Neural progenitor cell (in vitro differentiated cells): ENCODE measurements around the gene ERBB3. TPM values are rescaled to one million over a fixed set of nuclear protein-coding genes. Genes with fewer than 3 reads are reported as not detected.

Experiments used
- DNase-seq: peaks from one replicate; pipeline ENCODE4 v3.0.0-alpha.2; 2016; ENCODE audit warnings: low spot score
- H2AFZ ChIP-seq: fragments of 200-600 bp; sonication (generic); replicated peaks from 2 replicates; pipeline ENCODE4 v1.6.1; 2016; ENCODE audit warnings: antibody characterized with exemption
- H3F3A ChIP-seq: fragments of 200-600 bp; sonication (generic); 2 replicates; pipeline ENCODE4 v1.6.1; 2016; ENCODE audit warnings: antibody characterized with exemption, low read depth
- H3K27ac ChIP-seq: fragments of 200-600 bp; sonication (generic); 2 replicates; pipeline ENCODE4 v1.5.1; 2016; ENCODE audit warnings: mild to moderate bottlenecking
- H3K27me3 ChIP-seq: fragments of 200-600 bp; sonication (generic); 2 replicates; pipeline ENCODE4 v1.6.1; 2016; ENCODE audit warnings: mild to moderate bottlenecking, moderate library complexity
- H3K36me3 ChIP-seq: fragments of 200-600 bp; sonication (generic); 2 replicates; pipeline ENCODE4 v1.5.1; 2016
- H3K4me1 ChIP-seq: fragments of 200-600 bp; sonication (generic); 2 replicates; pipeline ENCODE4 v1.6.1; 2016; ENCODE audit warnings: mixed run types
- H3K4me2 ChIP-seq: fragments of 200-600 bp; sonication (generic); 2 replicates; pipeline ENCODE4 v1.6.1; 2016
- H3K4me3 ChIP-seq: fragments of 200-600 bp; sonication (generic); 2 replicates; pipeline ENCODE4 v1.5.1; 2016
- H3K79me2 ChIP-seq: fragments of 200-600 bp; sonication (generic); 2 replicates; pipeline ENCODE4 v1.6.1; 2016; ENCODE audit warnings: low read depth
- H3K9ac ChIP-seq: fragments of 200-600 bp; sonication (generic); 2 replicates; pipeline ENCODE4 v1.6.1; 2016
- H3K9me3 ChIP-seq: fragments of 200-600 bp; sonication (generic); 2 replicates; pipeline ENCODE4 v1.5.1; 2016; ENCODE audit warnings: low read depth
- H4K20me1 ChIP-seq: fragments of 200-600 bp; sonication (generic); 2 replicates; pipeline ENCODE4 v1.6.1; 2016; ENCODE audit warnings: low read depth
- H3K27ac Mint-ChIP-seq: 3 replicates; pipeline ENCODE4 v1.8.0; 2021; ENCODE audit warnings: mixed read lengths
- H3K27me3 Mint-ChIP-seq: 2 replicates; pipeline ENCODE4 v1.8.0; 2022; ENCODE audit warnings: low read depth, mild to moderate bottlenecking, inconsistent platforms, moderate library complexity, mixed read lengths; ENCODE audit not compliant: insufficient read depth
- H3K36me3 Mint-ChIP-seq: 3 replicates; pipeline ENCODE4 v1.8.0; 2021; ENCODE audit warnings: mixed read lengths
- H3K4me1 Mint-ChIP-seq: 3 replicates; pipeline ENCODE4 v1.8.0; 2021; ENCODE audit warnings: mixed read lengths
- H3K4me3 Mint-ChIP-seq: 3 replicates; pipeline ENCODE4 v1.8.0; 2021; ENCODE audit warnings: mild to moderate bottlenecking, moderate library complexity, mixed read lengths
- H3K9me3 Mint-ChIP-seq: 3 replicates; pipeline ENCODE4 v1.8.0; 2020; ENCODE audit warnings: mixed read lengths
- EZH2 ChIP-seq: fragments of 200-600 bp; sonication (generic); IDR thresholded peaks from 2 replicates; pipeline ENCODE4 v1.6.1; 2017; ENCODE audit warnings: antibody characterized with exemption, mild to moderate bottlenecking, moderate library complexity
- EZH2phosphoT487 ChIP-seq: fragments of 200-600 bp; sonication (generic); IDR thresholded peaks from 2 replicates; pipeline ENCODE4 v1.6.1; 2017; ENCODE audit warnings: antibody characterized with exemption
- total RNA-seq: library from RNA; depleted of rRNA; stranded (reverse); fragments of >200 nt; gene quantifications from 2 replicates; pipeline ENCODE4 v1.2.3, GENCODE V29; 2015; ENCODE audit warnings: low replicate concordance
- TF ChIP-seq, protein P1 (sequence below): fragments of 200-600 bp; sonication (generic); IDR thresholded peaks from 2 replicates; pipeline ENCODE4 v1.5.1; 2017; ENCODE audit warnings: antibody characterized with exemption, mild to moderate bottlenecking

The ERBB3 gene
- total RNA-seq, 1 donor from 2014 or later = 8.8 TPM

DNA sequence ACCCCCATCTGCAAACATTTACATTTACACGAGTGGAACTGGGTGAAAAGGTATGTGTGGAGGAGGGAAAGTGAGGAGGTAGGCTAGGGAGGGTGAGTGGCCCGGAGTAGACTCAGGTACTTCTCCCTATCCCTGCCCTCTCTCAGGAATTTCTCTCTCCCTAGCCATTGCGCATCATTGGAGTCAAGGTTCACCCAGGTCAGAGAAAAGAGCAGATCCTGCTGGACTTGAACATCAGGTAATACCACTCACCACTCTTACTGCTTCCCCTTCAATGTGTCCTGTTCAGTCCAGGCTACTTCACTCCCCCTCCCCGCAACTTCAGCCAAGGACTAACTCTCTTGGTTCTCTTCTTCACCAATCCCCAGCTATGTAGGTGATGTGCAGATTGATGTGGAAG is 50.9 kb downstream of the ERBB3 start:
- H3K36me3 ChIP-seq = peaks cover 8% of the 10 kb centered on the region
- TF ChIP-seq EZH2 = no peak
- no peak for TF ChIP-seq EZH2phosphoT487
- TF ChIP-seq, protein P1, sequence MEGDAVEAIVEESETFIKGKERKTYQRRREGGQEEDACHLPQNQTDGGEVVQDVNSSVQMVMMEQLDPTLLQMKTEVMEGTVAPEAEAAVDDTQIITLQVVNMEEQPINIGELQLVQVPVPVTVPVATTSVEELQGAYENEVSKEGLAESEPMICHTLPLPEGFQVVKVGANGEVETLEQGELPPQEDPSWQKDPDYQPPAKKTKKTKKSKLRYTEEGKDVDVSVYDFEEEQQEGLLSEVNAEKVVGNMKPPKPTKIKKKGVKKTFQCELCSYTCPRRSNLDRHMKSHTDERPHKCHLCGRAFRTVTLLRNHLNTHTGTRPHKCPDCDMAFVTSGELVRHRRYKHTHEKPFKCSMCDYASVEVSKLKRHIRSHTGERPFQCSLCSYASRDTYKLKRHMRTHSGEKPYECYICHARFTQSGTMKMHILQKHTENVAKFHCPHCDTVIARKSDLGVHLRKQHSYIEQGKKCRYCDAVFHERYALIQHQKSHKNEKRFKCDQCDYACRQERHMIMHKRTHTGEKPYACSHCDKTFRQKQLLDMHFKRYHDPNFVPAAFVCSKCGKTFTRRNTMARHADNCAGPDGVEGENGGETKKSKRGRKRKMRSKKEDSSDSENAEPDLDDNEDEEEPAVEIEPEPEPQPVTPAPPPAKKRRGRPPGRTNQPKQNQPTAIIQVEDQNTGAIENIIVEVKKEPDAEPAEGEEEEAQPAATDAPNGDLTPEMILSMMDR = no peak
- H3K9ac ChIP-seq = no peak overlapping the region
- Mint-ChIP-seq H3K9me3 (no peaks in the 10 kb centered on the region), H3K4me1 (peaks cover 35% of the 10 kb centered on the region), H3K36me3 (peaks cover 39% of the 10 kb centered on the region), H3K27me3 (peaks cover 14% of the 10 kb centered on the region), H3K27ac (no peak overlapping the region), H3K4me3 (peak overlapping the region; percentile 99)
- H2AFZ ChIP-seq = no peak overlapping the region
- H3K4me2 ChIP-seq = no peak overlapping the region
- no peaks in the 10 kb centered on the region for H3K9me3 ChIP-seq
- peaks cover 33% of the 10 kb centered on the region for H3K79me2 ChIP-seq
- no peak overlapping the region for H3K4me3 ChIP-seq
- H3K27me3 ChIP-seq = no peaks in the 10 kb centered on the region
- no peak for DNase-seq
- no peak overlapping the region for H3K27ac ChIP-seq
- peaks cover 16% of the 10 kb centered on the region for H4K20me1 ChIP-seq
- H3K4me1 ChIP-seq = peaks cover 18% of the 10 kb centered on the region
- H3F3A ChIP-seq = peaks cover 23% of the 10 kb centered on the region

DNA sequence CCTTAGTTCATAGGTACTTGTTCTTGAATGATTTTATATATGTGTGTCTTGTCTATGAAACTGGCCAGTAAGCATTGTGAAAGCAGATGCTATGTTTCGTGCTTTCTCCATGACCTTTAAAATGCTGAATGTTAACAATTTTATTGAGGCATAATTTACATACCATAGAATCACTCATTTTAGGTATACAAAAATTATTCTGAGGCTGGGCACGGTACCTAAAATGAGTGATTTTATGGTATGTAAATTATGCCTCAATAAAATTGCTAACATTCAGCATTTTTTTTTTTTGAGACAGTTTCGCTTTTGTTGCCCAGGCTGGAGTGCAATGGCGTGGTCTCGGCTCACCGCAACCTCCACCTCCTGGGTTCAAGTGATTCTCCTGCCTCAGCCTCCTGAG is 54.9 kb downstream of the ERBB3 start:
- no peak overlapping the region for H3K4me2 ChIP-seq
- Mint-ChIP-seq H3K4me3 (no peak overlapping the region), H3K4me1 (peaks cover 12% of the 10 kb centered on the region), H3K36me3 (peaks cover 64% of the 10 kb centered on the region), H3K27me3 (peaks cover 18% of the 10 kb centered on the region), H3K9me3 (no peaks in the 10 kb centered on the region), H3K27ac (no peak overlapping the region)
- no peaks in the 10 kb centered on the region for H3F3A ChIP-seq
- H3K79me2 ChIP-seq = peaks cover 13% of the 10 kb centered on the region
- H4K20me1 ChIP-seq = peaks cover 8% of the 10 kb centered on the region
- no peaks in the 10 kb centered on the region for H3K27me3 ChIP-seq
- peaks cover 11% of the 10 kb centered on the region for H3K36me3 ChIP-seq
- no peak overlapping the region for H2AFZ ChIP-seq
- H3K9me3 ChIP-seq = no peaks in the 10 kb centered on the region
- H3K4me3 ChIP-seq = no peak overlapping the region
- H3K27ac ChIP-seq = no peak overlapping the region
- DNase-seq = no peak
- no peak overlapping the region for H3K9ac ChIP-seq
- peaks cover 1% of the 10 kb centered on the region for H3K4me1 ChIP-seq
- TF ChIP-seq EZH2phosphoT487 (no peak), EZH2 (no peak)
- TF ChIP-seq, protein P1 = no peak

DNA sequence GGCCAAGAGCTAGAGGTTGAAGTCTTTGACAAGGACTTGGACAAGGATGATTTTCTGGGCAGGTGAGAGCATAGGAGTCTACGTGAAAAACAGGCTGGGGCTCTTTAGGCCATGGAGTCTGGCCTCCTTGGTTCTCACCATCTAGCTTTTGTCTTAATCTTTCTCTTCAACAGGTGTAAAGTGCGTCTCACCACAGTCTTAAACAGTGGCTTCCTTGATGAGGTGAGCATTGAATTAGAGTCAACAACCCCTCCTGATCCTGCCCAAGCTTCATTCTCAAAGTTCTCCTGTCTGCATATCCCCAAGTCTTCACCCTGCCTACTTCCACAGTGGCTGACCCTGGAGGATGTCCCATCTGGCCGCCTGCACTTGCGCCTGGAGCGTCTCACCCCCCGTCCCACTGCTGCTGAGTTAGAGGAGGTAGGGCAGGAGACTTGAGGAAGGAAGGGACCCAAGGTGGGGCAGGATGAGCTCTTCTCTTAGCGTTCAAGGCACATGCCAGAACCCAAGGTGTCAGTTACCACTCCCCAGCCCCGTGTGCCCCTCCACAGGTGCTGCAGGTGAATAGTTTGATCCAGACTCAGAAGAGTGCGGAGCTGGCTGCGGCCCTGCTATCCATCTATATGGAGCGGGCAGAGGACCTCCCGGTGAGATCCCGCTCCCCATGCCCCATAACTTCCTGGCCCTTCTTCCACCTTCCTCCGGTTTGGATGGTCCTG is 58.0 kb downstream of the ERBB3 start:
- Mint-ChIP-seq H3K4me3 (peak overlapping the region; percentile 17), H3K36me3 (peaks cover 55% of the 10 kb centered on the region), H3K9me3 (no peaks in the 10 kb centered on the region)

More for the DNA sequence above, 58.0 kb downstream of the ERBB3 start:
- Mint-ChIP-seq H3K4me1 (peaks cover 3% of the 10 kb centered on the region), H3K27me3 (peaks cover 17% of the 10 kb centered on the region), H3K27ac (no peak overlapping the region)
- Histone ChIP-seq H3K36me3 (peaks cover 19% of the 10 kb centered on the region), H3K27me3 (no peaks in the 10 kb centered on the region), H2AFZ (no peak overlapping the region), H3K9ac (no peak overlapping the region), H3K27ac (no peak overlapping the region), H3K4me2 (no peak overlapping the region), H3K79me2 (no peaks in the 10 kb centered on the region), H4K20me1 (no peaks in the 10 kb centered on the region), H3K4me3 (no peak overlapping the region), H3K9me3 (no peaks in the 10 kb centered on the region), H3K4me1 (no peaks in the 10 kb centered on the region), H3F3A (no peaks in the 10 kb centered on the region)
- TF ChIP-seq, protein P1 = no peak
- TF ChIP-seq EZH2phosphoT487 (no peak), EZH2 (no peak)
- no peak for DNase-seq
